Coronary artery (tissue), 2 donors: Measurements from ENCODE around the gene IL1F10.

ENCODE experiments used
- DNase-seq: peaks from one replicate; pipeline ENCODE4 v3.0.0-alpha.2; 2017; ENCODE audit warnings: low spot score
- H3K27ac ChIP-seq, 2 donors: fragments of 200-600 bp; sonication (generic); one replicate each; pipeline ENCODE4 v1.5.1; 2016 to 2019
- H3K4me3 ChIP-seq: fragments of 200-600 bp; sonication (generic); 2 replicates; pipeline ENCODE4 v1.5.1; 2016; ENCODE audit warnings: mild to moderate bottlenecking, moderate library complexity
- CTCF ChIP-seq: fragments of 200-600 bp; sonication (generic); IDR thresholded peaks from one replicate; pipeline ENCODE4 v1.5.1; 2019; ENCODE audit warnings: antibody characterized with exemption

Gene IL1F10

GRCh38 chr2:113061896-113062770 is 5.6 kb upstream of the IL1F10 start:
- no peak overlapping the region for H3K4me3 ChIP-seq
- DNase-seq: no peak
- no peak for TF ChIP-seq CTCF
- H3K27ac ChIP-seq: no peak overlapping the region

- Histone ChIP-seq H3K4me3 (no peak overlapping the region), H3K27ac (no peak overlapping the region)
- TF ChIP-seq CTCF: no peak
- DNase-seq: no peak
These were observed 3.5 kb upstream of the IL1F10 start for GRCh38 chr2:113064281-113064680.

- DNase-seq: no peak
- TF ChIP-seq CTCF: no peak
- H3K4me3 ChIP-seq: no peak overlapping the region
- H3K27ac ChIP-seq: no peak overlapping the region
These were observed 2.9 kb upstream of the IL1F10 start for GRCh38 chr2:113064898-113065297.

- Histone ChIP-seq H3K27ac (no peak overlapping the region), H3K4me3 (no peak overlapping the region)
- no peak for TF ChIP-seq CTCF
- DNase-seq: no peak
These were observed 479 bp downstream of the IL1F10 start for GRCh38 chr2:113068249-113068648.

GRCh38 chr2:113068706-113069485 is 1.1 kb downstream of the IL1F10 start:
- H3K27ac ChIP-seq: no peak overlapping the region
- no peak overlapping the region for H3K4me3 ChIP-seq
- TF ChIP-seq CTCF: no peak
- no peak for DNase-seq

GRCh38 chr2:113069676-113070605 is 2.2 kb downstream of the IL1F10 start:
- no peak for DNase-seq
- Histone ChIP-seq H3K27ac (no peak overlapping the region), H3K4me3 (no peak overlapping the region)
- TF ChIP-seq CTCF: no peak
